Measurements from ENCODE around the gene GPR160. TPM values are rescaled to one million over a fixed set of nuclear protein-coding genes. Genes with fewer than 3 reads are reported as not detected.

The GPR160 gene
- total RNA-seq, 1 experiment from 2014 or later, result 9.9 TPM

- CTCF ChIA-PET, result interaction anchor here (1.5 kb wide), 1 partner anchor 22 kb away, joined by 4 read pairs; the partner anchor contains the start of gene GPR160
- BruUV-seq (replicated peaks), result no TSS peak
These were observed 21.7 kb upstream of the GPR160 start for GRCh38 chr3:170016057-170016456.

More at GRCh38 chr3:170016057-170016456, 21.7 kb upstream of the GPR160 start:
- H3K4me2 ChIP-seq (ENCODE audit: low read length), result no peak overlapping the region
- H3K4me3 ChIP-seq (replicated peaks in 1 of 2; ENCODE audit: low read depth in 1 of 2, low read length in 2 of 2), result no peak overlapping the region
- no peaks in the 10 kb centered on the region for H3K4me1 ChIP-seq (ENCODE audit: control insufficient read depth in 1 of 2, insufficient read depth in 2 of 2, low read length in 2 of 2)
- H3K27me3 ChIP-seq (ENCODE audit: insufficient read depth, low read length), result no peaks in the 10 kb centered on the region
- POLR2A ChIA-PET, result no interaction called here
- RAD21 ChIA-PET (ENCODE audit: low non-redundant PET in 1 of 2, low total read pairs in 2 of 2, uncharacterized antibody in 2 of 2, unreplicated experiment in 2 of 2), result no interaction called here
- intact Hi-C loops (cut with micrococcal nuclease), result no loop called here
- no peaks in the 10 kb centered on the region for H3K79me2 ChIP-seq (ENCODE audit: insufficient read depth, low read length)
- no peak for TF ChIP-seq REST (IDR thresholded peaks at IDR 0.05; ENCODE audit: low read depth)
- TF ChIP-seq YY1 (IDR thresholded peaks at IDR 0.05; ENCODE audit: extremely low read depth, insufficient replicate concordance, low read depth, low read length), result no peak
- no peak for TF ChIP-seq POLR2AphosphoS5 (IDR thresholded peaks at IDR 0.05; ENCODE audit: low read depth, low read length)
- TF ChIP-seq EGR1 (IDR thresholded peaks at IDR 0.05; ENCODE audit: low read depth), result no peak
- TF ChIP-seq SP1 (IDR thresholded peaks at IDR 0.05; ENCODE audit: low read depth), result no peak
- no peak for TF ChIP-seq CBX3 (IDR thresholded peaks at IDR 0.05; ENCODE audit: low read depth)
- TF ChIP-seq ZFX (IDR thresholded peaks at IDR 0.05), result no peak
- no peak for TF ChIP-seq RAD21 (IDR thresholded peaks at IDR 0.05; ENCODE audit: low read depth)
- TF ChIP-seq FOSL1 (IDR thresholded peaks at IDR 0.05; ENCODE audit: low read depth), result no peak
- no peak for TF ChIP-seq CEBPB (IDR thresholded peaks at IDR 0.05; ENCODE audit: low read depth)
- no peak for TF ChIP-seq SRF (IDR thresholded peaks at IDR 0.05; ENCODE audit: low read depth)
- TF ChIP-seq, protein P1, sequence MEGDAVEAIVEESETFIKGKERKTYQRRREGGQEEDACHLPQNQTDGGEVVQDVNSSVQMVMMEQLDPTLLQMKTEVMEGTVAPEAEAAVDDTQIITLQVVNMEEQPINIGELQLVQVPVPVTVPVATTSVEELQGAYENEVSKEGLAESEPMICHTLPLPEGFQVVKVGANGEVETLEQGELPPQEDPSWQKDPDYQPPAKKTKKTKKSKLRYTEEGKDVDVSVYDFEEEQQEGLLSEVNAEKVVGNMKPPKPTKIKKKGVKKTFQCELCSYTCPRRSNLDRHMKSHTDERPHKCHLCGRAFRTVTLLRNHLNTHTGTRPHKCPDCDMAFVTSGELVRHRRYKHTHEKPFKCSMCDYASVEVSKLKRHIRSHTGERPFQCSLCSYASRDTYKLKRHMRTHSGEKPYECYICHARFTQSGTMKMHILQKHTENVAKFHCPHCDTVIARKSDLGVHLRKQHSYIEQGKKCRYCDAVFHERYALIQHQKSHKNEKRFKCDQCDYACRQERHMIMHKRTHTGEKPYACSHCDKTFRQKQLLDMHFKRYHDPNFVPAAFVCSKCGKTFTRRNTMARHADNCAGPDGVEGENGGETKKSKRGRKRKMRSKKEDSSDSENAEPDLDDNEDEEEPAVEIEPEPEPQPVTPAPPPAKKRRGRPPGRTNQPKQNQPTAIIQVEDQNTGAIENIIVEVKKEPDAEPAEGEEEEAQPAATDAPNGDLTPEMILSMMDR (IDR thresholded peaks at IDR 0.05 in 2 of 3, conservative IDR thresholded peaks at IDR 0.05 in 1 of 3; ENCODE audit: borderline replicate concordance in 1 of 3, insufficient read depth in 1 of 3, low read depth in 2 of 3, low read length in 2 of 3), result no peak
- no peak for TF ChIP-seq ATF3 (IDR thresholded peaks at IDR 0.05)
- no peak for TF ChIP-seq TCF7L2 (IDR thresholded peaks at IDR 0.05; ENCODE audit: borderline replicate concordance, extremely low read depth, insufficient read depth, insufficient read length)
- no peak for TF ChIP-seq ZNF274 (IDR thresholded peaks at IDR 0.05; ENCODE audit: low read depth, low read length)
- no peak for TF ChIP-seq EZH2phosphoT487 (IDR thresholded peaks at IDR 0.05; ENCODE audit: borderline replicate concordance)
- no peak for TF ChIP-seq ELF1 (IDR thresholded peaks at IDR 0.05; ENCODE audit: borderline replicate concordance, low read depth)
- TF ChIP-seq MAX (IDR thresholded peaks at IDR 0.05), result no peak
- no peak for TF ChIP-seq SIN3A (IDR thresholded peaks at IDR 0.05; ENCODE audit: low read depth)
- H2AFZ ChIP-seq (ENCODE audit: low read depth, low read length, poor library complexity, severe bottlenecking), result no peak overlapping the region
- DNase-seq (ENCODE audit: low read depth, low spot score) (no peak), ATAC-seq (no peak)
- no peak overlapping the region for H3K9ac ChIP-seq (ENCODE audit: low read length)
- no peaks in the 10 kb centered on the region for H4K20me1 ChIP-seq (ENCODE audit: insufficient read depth)
- H3K27ac ChIP-seq (ENCODE audit: low read depth, low read length), result no peak overlapping the region
- H3K9me3 ChIP-seq (ENCODE audit: control insufficient read depth in 1 of 2, insufficient read depth in 1 of 2, low read depth in 1 of 2, low read length in 2 of 2), result no peaks in the 10 kb centered on the region
- no peaks in the 10 kb centered on the region for H3K36me3 ChIP-seq (ENCODE audit: control insufficient read depth in 1 of 2, insufficient read depth in 2 of 2, low read length in 2 of 2)
- no peaks in the 10 kb centered on the region for H3K9me2 ChIP-seq (ENCODE audit: insufficient read depth)
